K562 (cell line): ENCODE data around the gene LRRTM4. TPM values are rescaled to one million over a fixed set of nuclear protein-coding genes. Genes with fewer than 3 reads are reported as not detected.

Source experiments
- ATAC-seq: fragments of 200-7000 bp; cut with Tn5 transposase; 3 replicates; pipeline ENCODE4 v1.9.1; 2020; ENCODE audit warnings: moderate library complexity
- BruUV-seq: library from RNA; stranded (reverse); fragments of 400-500 nt; replicated peaks from 2 replicates; lab custom pipeline; 2021; lab: Mats Ljungman, UMichigan
- CTCF ChIA-PET: fragments of 300-600 bp; formaldehyde crosslinking; extraction: SDS; loops from one replicate; lab custom pipeline; 2021; ENCODE audit warnings: low intra/inter-chr PET ratio; lab: Yijun Ruan, JAX
- POLR2A ChIA-PET: fragments of 300-600, 350-650 bp; sonication (Branson Sonifier 250); formaldehyde crosslinking; extraction: SDS; loops from one replicate; lab custom pipeline; 2021; ENCODE audit warnings: antibody characterized with exemption, inconsistent platforms; lab: Yijun Ruan, JAX
- DNase-seq, 4 experiments: peaks; one replicate each; pipeline versions ENCODE4 v3.0.0 to v3.0.0-alpha.2; 2011 to 2018; ENCODE audit warnings: low spot score in 3 of 4, mixed read lengths in 3 of 4; ENCODE audit errors: extremely low read depth in 1 of 4
- FAIRE-seq: peaks from 2 replicates; lab custom pipeline; 2011; peaks lifted over from hg19 to GRCh38; lab: Jason Lieb, UNC
- H2AFZ ChIP-seq: 2 replicates; pipeline ENCODE4 v1.6.0; 2011; ENCODE audit warnings: low read depth, low read length, control low read depth, inconsistent platforms
- H3K27ac ChIP-seq: fragments of 200-600 bp; 3 replicates; pipeline ENCODE4 v1.8.0; 2011; ENCODE audit warnings: low read depth, mild to moderate bottlenecking, control low read depth, inconsistent platforms, low read length, moderate library complexity, mixed read lengths; ENCODE audit errors: extremely low read depth
- H3K27me3 ChIP-seq, 2 experiments: fragments of 300-600 bp in 1 of 2; 2 replicates in 1 of 2; 3 replicates in 1 of 2; pipeline versions ENCODE4 v1.6.0 to v1.8.0; 2011; ENCODE audit warnings: inconsistent platforms in 2 of 2, low read length in 2 of 2, mild to moderate bottlenecking in 1 of 2, mixed read lengths in 1 of 2, moderate library complexity in 1 of 2; ENCODE audit not compliant: control insufficient read depth in 2 of 2, insufficient read depth in 2 of 2
- H3K36me3 ChIP-seq: fragments of 300-600 bp; 3 replicates; pipeline ENCODE4 v1.8.0; 2011; ENCODE audit warnings: mild to moderate bottlenecking, low read length, inconsistent platforms; ENCODE audit not compliant: control insufficient read depth, insufficient read depth
- H3K4me1 ChIP-seq, 2 experiments: fragments of 200-600 bp in 1 of 2; replicated peaks in 1 of 2; 2 replicates in 1 of 2; 3 replicates in 1 of 2; pipeline versions ENCODE4 v1.5.1 to v1.8.0; 2011; ENCODE audit warnings: inconsistent platforms in 2 of 2, low read length in 2 of 2, mild to moderate bottlenecking in 1 of 2, mixed read lengths in 1 of 2, moderate library complexity in 1 of 2; ENCODE audit not compliant: control insufficient read depth in 2 of 2, insufficient read depth in 2 of 2
- H3K4me2 ChIP-seq: 2 replicates; pipeline ENCODE4 v1.6.1; 2011; ENCODE audit warnings: low read length, control low read depth, inconsistent platforms, mixed read lengths; ENCODE audit not compliant: insufficient read depth
- H3K4me3 ChIP-seq: fragments of 200-600 bp; sonication (generic), shearing (Covaris generic); 2 replicates; pipeline ENCODE4 v1.5.1; 2016; ENCODE audit warnings: control low read depth, inconsistent platforms
- H3K79me2 ChIP-seq: fragments of 200-600 bp; 3 replicates; pipeline ENCODE4 v1.8.0; 2011; ENCODE audit warnings: low read length, inconsistent platforms; ENCODE audit not compliant: control insufficient read depth, insufficient read depth
- H3K9ac ChIP-seq, 2 experiments: 2 replicates each; pipeline versions ENCODE4 v1.6.0 to v1.6.1; 2011; ENCODE audit warnings: low read depth in 2 of 2, low read length in 2 of 2, control low read depth in 1 of 2, inconsistent platforms in 1 of 2, mild to moderate bottlenecking in 1 of 2, mixed read lengths in 1 of 2; ENCODE audit not compliant: insufficient read depth in 1 of 2
- H3K9me1 ChIP-seq: one replicate; pipeline ENCODE4 v1.6.0; 2011; ENCODE audit warnings: inconsistent platforms, mild to moderate bottlenecking, low read length, moderate library complexity; ENCODE audit not compliant: control insufficient read depth, insufficient read depth
- H3K9me3 ChIP-seq: replicated peaks from 2 replicates; pipeline ENCODE4 v1.5.1; 2011; ENCODE audit warnings: low read depth, low read length, inconsistent platforms; ENCODE audit not compliant: control insufficient read depth, insufficient read depth
- H4K20me1 ChIP-seq: replicated peaks from 2 replicates; pipeline ENCODE4 v1.6.1; 2011; ENCODE audit warnings: low read length, inconsistent platforms, mixed read lengths; ENCODE audit not compliant: control insufficient read depth, insufficient read depth
- CBX1 ChIP-seq: sonication (generic); IDR thresholded peaks from 2 replicates; pipeline ENCODE4 v1.6.1; 2016; ENCODE audit warnings: antibody characterized with exemption, low read depth, mild to moderate bottlenecking
- HDAC8 ChIP-seq: fragments of 450-650 bp; IDR thresholded peaks from 2 replicates; pipeline ENCODE4 v1.6.1; 2016; ENCODE audit warnings: mild to moderate bottlenecking, missing genetic modification characterization, moderate library complexity, missing compliant biosample characterization
- MCM7 ChIP-seq, 2 experiments: fragments of 450-650 bp; IDR thresholded peaks; 2 replicates each; pipeline ENCODE4 v1.6.1; 2016 to 2018
- MTA3 ChIP-seq: fragments of 450-650 bp; formaldehyde crosslinking; IDR thresholded peaks from 2 replicates; pipeline ENCODE4 v1.6.1; 2017; ENCODE audit warnings: mild to moderate bottlenecking, borderline replicate concordance
- NR3C1 ChIP-seq: sonication (generic); formaldehyde crosslinking; IDR thresholded peaks from 2 replicates; pipeline ENCODE4 v1.8.1; 2022; ENCODE audit warnings: missing genetic modification reagents
- SIRT6 ChIP-seq: IDR thresholded peaks from one replicate; pipeline ENCODE4 v1.6.1; 2012; ENCODE audit warnings: low read depth, mild to moderate bottlenecking, control low read depth, inconsistent platforms, low read length, moderate library complexity
- TGIF2 ChIP-seq: sonication (generic); formaldehyde crosslinking; IDR thresholded peaks from 2 replicates; pipeline ENCODE4 v1.8.1; 2022; ENCODE audit warnings: mild to moderate bottlenecking, missing genetic modification reagents, moderate library complexity
- WGBS: fragments of 100-300 bp; shearing (Covaris generic); methylation state at CpG from one replicate; pipeline ENCODE4 v1.1.6; 2016; ENCODE audit warnings: low coverage, mixed read lengths; ENCODE audit not compliant: insufficient coverage; ENCODE audit errors: missing lambda C conversion rate; 5-methylcytosine and 5-hydroxymethylcytosine counted together
- in situ Hi-C: fragments of 300-500 bp; cut with MboI; formaldehyde crosslinking; loops from 4 replicates; pipeline ENCODE4 v1.15.0; 2018; ENCODE audit warnings: inconsistent platforms, mixed read lengths
- intact Hi-C: fragments of 100-400 bp; cut with micrococcal nuclease; formaldehyde crosslinking; loops from 2 replicates; pipeline ENCODE4 v1.14.2; 2022
- polyA plus RNA-seq, 8 experiments: library from polyadenylated mRNA; depleted of rRNA in 4 of 8; stranded (reverse) in 5 of 8; unstranded in 3 of 8; fragments of >200 nt; fragmentation: Nextera tagmentation in 2 of 8; fragmentation: Illumina TruSeq in 1 of 8; extraction: Ambion mirVana in 2 of 8; extraction: Trizol in 1 of 8; gene quantifications; 2 replicates each; pipeline versions ENCODE4 v1.2.1 to v1.2.3, GENCODE V29; 2011 to 2014; ENCODE audit warnings: inconsistent platforms in 1 of 8, missing spikeins in 1 of 8
- total RNA-seq, 7 experiments: library from RNA; depleted of rRNA in 6 of 7; stranded (reverse); fragments of >200 nt in 6 of 7; fragmentation: Illumina TruSeq in 2 of 7; extraction: Trizol in 2 of 7; gene quantifications; 2 replicates each; pipeline versions ENCODE4 v1.2.1 to v1.2.3, GENCODE V29; 2011 to 2021; ENCODE audit warnings: low replicate concordance in 1 of 7
- TF ChIP-seq, protein P1 (sequence below): fragments of 250-450 bp; sonication (Bioruptor Pico); IDR thresholded peaks from 2 replicates; pipeline ENCODE4 v1.5.0; 2022; ENCODE audit warnings: mild to moderate bottlenecking
- TF ChIP-seq, protein P2 (sequence below): fragments of 250-450 bp; sonication (Bioruptor Pico); IDR thresholded peaks from 2 replicates; pipeline ENCODE4 v1.5.0; 2020; ENCODE audit warnings: mild to moderate bottlenecking, borderline replicate concordance

LRRTM4 gene
- total and polyA plus RNA-seq, 9 of the 15 experiments (the other 6 are each of a cell fraction or from before 2014, with no cell fraction given) = 0.04 TPM; not detected in 6

GRCh38 chr2:76829374-76830234 is 692.6 kb downstream of the LRRTM4 start:
- Histone ChIP-seq H3K4me3 (no peak overlapping the region), H3K4me1 (no peaks in the 10 kb centered on the region), H2AFZ (no peak overlapping the region), H3K9me1 (no peaks in the 10 kb centered on the region), H3K79me2 (no peaks in the 10 kb centered on the region), H3K4me2 (no peak overlapping the region), H3K27me3 (no peaks in the 10 kb centered on the region), H3K36me3 (no peaks in the 10 kb centered on the region), H3K27ac (no peak overlapping the region), H3K9me3 (no peaks in the 10 kb centered on the region), H4K20me1 (no peaks in the 10 kb centered on the region), H3K9ac (no peak overlapping the region)
- CTCF ChIA-PET = no interaction called here
- POLR2A ChIA-PET = no interaction called here
- in situ Hi-C loops = no loop called here
- WGBS = 0% methylated on average over 3 of the region's 3 CpGs
- FAIRE-seq (no peak), ATAC-seq (no peak), DNase-seq (no peak)
- TF ChIP-seq SIRT6 = no peak
- no peak for TF ChIP-seq MCM7 (IDR thresholded peaks at IDR 0.05)
- TF ChIP-seq, protein P1, sequence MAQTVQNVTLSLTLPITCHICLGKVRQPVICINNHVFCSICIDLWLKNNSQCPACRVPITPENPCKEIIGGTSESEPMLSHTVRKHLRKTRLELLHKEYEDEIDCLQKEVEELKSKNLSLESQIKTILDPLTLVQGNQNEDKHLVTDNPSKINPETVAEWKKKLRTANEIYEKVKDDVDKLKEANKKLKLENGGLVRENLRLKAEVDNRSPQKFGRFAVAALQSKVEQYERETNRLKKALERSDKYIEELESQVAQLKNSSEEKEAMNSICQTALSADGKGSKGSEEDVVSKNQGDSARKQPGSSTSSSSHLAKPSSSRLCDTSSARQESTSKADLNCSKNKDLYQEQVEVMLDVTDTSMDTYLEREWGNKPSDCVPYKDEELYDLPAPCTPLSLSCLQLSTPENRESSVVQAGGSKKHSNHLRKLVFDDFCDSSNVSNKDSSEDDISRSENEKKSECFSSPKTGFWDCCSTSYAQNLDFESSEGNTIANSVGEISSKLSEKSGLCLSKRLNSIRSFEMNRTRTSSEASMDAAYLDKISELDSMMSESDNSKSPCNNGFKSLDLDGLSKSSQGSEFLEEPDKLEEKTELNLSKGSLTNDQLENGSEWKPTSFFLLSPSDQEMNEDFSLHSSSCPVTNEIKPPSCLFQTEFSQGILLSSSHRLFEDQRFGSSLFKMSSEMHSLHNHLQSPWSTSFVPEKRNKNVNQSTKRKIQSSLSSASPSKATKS (CRISPR knock-in tag) = no peak
- TF ChIP-seq TGIF2 (CRISPR knock-in tag) = no peak
- TF ChIP-seq NR3C1 = no peak
- TF ChIP-seq MTA3 = no peak
- TF ChIP-seq, protein P2, sequence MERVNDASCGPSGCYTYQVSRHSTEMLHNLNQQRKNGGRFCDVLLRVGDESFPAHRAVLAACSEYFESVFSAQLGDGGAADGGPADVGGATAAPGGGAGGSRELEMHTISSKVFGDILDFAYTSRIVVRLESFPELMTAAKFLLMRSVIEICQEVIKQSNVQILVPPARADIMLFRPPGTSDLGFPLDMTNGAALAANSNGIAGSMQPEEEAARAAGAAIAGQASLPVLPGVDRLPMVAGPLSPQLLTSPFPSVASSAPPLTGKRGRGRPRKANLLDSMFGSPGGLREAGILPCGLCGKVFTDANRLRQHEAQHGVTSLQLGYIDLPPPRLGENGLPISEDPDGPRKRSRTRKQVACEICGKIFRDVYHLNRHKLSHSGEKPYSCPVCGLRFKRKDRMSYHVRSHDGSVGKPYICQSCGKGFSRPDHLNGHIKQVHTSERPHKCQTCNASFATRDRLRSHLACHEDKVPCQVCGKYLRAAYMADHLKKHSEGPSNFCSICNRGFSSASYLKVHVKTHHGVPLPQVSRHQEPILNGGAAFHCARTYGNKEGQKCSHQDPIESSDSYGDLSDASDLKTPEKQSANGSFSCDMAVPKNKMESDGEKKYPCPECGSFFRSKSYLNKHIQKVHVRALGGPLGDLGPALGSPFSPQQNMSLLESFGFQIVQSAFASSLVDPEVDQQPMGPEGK (CRISPR knock-in tag) = no peak
- no peak for TF ChIP-seq HDAC8 (tag)
- TF ChIP-seq CBX1 = no peak
- intact Hi-C loops = no loop called here
- BruUV-seq = no TSS peak
